OCI-LY1 (cell line): Measurements from ENCODE around the gene BCL2L13.

Experiments
- CTCF ChIP-seq: fragments of 200-600 bp; sonication (generic), shearing (Covaris generic); IDR thresholded peaks from 2 replicates; pipeline ENCODE4 v1.5.1; 2017; ENCODE audit warnings: mild to moderate bottlenecking, antibody characterized with exemption, low read length, moderate library complexity, mixed read lengths
- EZH2 ChIP-seq: fragments of 200-600 bp; sonication (generic), shearing (Covaris generic); IDR thresholded peaks from 2 replicates; pipeline ENCODE4 v1.8.0; 2017; ENCODE audit warnings: borderline replicate concordance, mixed run types, mild to moderate bottlenecking, antibody characterized with exemption, low read length, moderate library complexity, mixed read lengths

- TF ChIP-seq EZH2: no peak
- no peak for TF ChIP-seq CTCF
Observed at GRCh38 chr22:17773606-17774205, 135.1 kb downstream of the BCL2L13 start.
